WTC11 (cell line): ENCODE measurements around the gene TREH. TPM values are rescaled to one million over a fixed set of nuclear protein-coding genes. Genes with fewer than 3 reads are reported as not detected.

Source experiments
- ATAC-seq: fragments of 200-7000 bp; cut with Tn5 transposase; 2 replicates; pipeline ENCODE4 v1.10.0; 2021; ENCODE audit warnings: mild to moderate bottlenecking, moderate library complexity
- CTCF ChIA-PET: fragments of 300-600 bp; sonication (Branson Sonifier 250); formaldehyde crosslinking; loops from one replicate; lab custom pipeline; 2021; ENCODE audit warnings: antibody characterized with exemption; lab: Charles Lee
- POLR2A ChIA-PET: fragments of 350-600 bp; sonication (Branson Sonifier 250); formaldehyde crosslinking; loops from one replicate; lab custom pipeline; 2021; ENCODE audit warnings: antibody characterized with exemption; lab: Charles Lee
- DNase-seq: peaks from one replicate; pipeline ENCODE4 v3.0.0; 2021; ENCODE audit warnings: low spot score
- H3K27ac Mint-ChIP-seq: 2 replicates; pipeline ENCODE4 v1.8.0; 2021; ENCODE audit warnings: mixed read lengths
- H3K27me3 Mint-ChIP-seq: 2 replicates; pipeline ENCODE4 v1.8.0; 2021; ENCODE audit warnings: low read depth, mild to moderate bottlenecking, moderate library complexity, mixed read lengths
- H3K36me3 Mint-ChIP-seq: 2 replicates; pipeline ENCODE4 v1.8.0; 2021; ENCODE audit warnings: mixed read lengths
- H3K4me1 Mint-ChIP-seq: 2 replicates; pipeline ENCODE4 v1.8.0; 2022; ENCODE audit warnings: mixed read lengths
- H3K4me3 Mint-ChIP-seq: 2 replicates; pipeline ENCODE4 v1.8.0; 2021; ENCODE audit warnings: mild to moderate bottlenecking, moderate library complexity, mixed read lengths
- H3K9me3 Mint-ChIP-seq: 2 replicates; pipeline ENCODE4 v1.8.0; 2021; ENCODE audit warnings: mixed read lengths
- AR ChIP-seq: fragments of 250-450 bp; sonication (Bioruptor Pico); IDR thresholded peaks from 2 replicates; pipeline ENCODE4 v1.9.0; 2021; ENCODE audit warnings: mild to moderate bottlenecking
- CBFB ChIP-seq: sonication (generic); formaldehyde crosslinking; IDR thresholded peaks from 2 replicates; pipeline ENCODE4 v1.8.1; 2022; ENCODE audit warnings: mild to moderate bottlenecking, low read depth, missing genetic modification reagents
- CREM ChIP-seq: sonication (generic); formaldehyde crosslinking; IDR thresholded peaks from 2 replicates; pipeline ENCODE4 v1.8.1; 2022; ENCODE audit warnings: mild to moderate bottlenecking, missing genetic modification reagents, moderate library complexity
- ELF4 ChIP-seq: sonication (generic); formaldehyde crosslinking; IDR thresholded peaks from 2 replicates; pipeline ENCODE4 v1.8.1; 2022; ENCODE audit warnings: low read depth, mild to moderate bottlenecking, moderate library complexity, missing genetic modification reagents
- JAZF1 ChIP-seq: fragments of 250-450 bp; sonication (Bioruptor Pico); IDR thresholded peaks from 2 replicates; pipeline ENCODE4 v1.9.0; 2021; ENCODE audit warnings: moderate library complexity, mild to moderate bottlenecking, inconsistent platforms
- PRDM15 ChIP-seq: sonication (generic); formaldehyde crosslinking; IDR thresholded peaks from 2 replicates; pipeline ENCODE4 v1.8.0; 2022; ENCODE audit warnings: missing genetic modification reagents
- ZMAT4 ChIP-seq: fragments of 250-450 bp; sonication (Bioruptor Pico); IDR thresholded peaks from 2 replicates; pipeline ENCODE4 v1.9.0; 2021; ENCODE audit warnings: mild to moderate bottlenecking
- ZNF317 ChIP-seq: sonication (generic); formaldehyde crosslinking; IDR thresholded peaks from 2 replicates; pipeline ENCODE4 v1.8.1; 2023; ENCODE audit warnings: low read depth, mild to moderate bottlenecking, moderate library complexity, missing genetic modification reagents, borderline replicate concordance
- total RNA-seq: library from RNA; stranded (reverse); gene quantifications from 3 replicates; pipeline ENCODE4 v1.2.3, GENCODE V29; 2021
- TF ChIP-seq, protein P1 (sequence below): sonication (generic); formaldehyde crosslinking; IDR thresholded peaks from 2 replicates; pipeline ENCODE4 v1.8.0; 2023; ENCODE audit warnings: missing genetic modification reagents, mild to moderate bottlenecking, borderline replicate concordance
- TF ChIP-seq, protein P2 (sequence below): fragments of 250-450 bp; sonication (Bioruptor Pico); IDR thresholded peaks from 2 replicates; pipeline ENCODE4 v2.1.2; 2022; ENCODE audit warnings: mild to moderate bottlenecking, moderate library complexity
- TF ChIP-seq, protein P3 (sequence below): sonication (generic); formaldehyde crosslinking; IDR thresholded peaks from 2 replicates; pipeline ENCODE4 v1.8.0; 2023; ENCODE audit warnings: mild to moderate bottlenecking, missing genetic modification reagents

The TREH gene
- total RNA-seq, 1 experiment from 2014 or later = not detected

GRCh38 chr11:118656563-118657165 is 22.8 kb downstream of the TREH start:
- Mint-ChIP-seq H3K9me3 (no peaks in the 10 kb centered on the region), H3K4me3 (no peak overlapping the region), H3K27me3 (no peaks in the 10 kb centered on the region; the same call in 1 of the 2 replicates), H3K4me1 (peaks cover 28% of the 10 kb centered on the region), H3K27ac (no peak overlapping the region), H3K36me3 (peaks cover 21% of the 10 kb centered on the region)
- TF ChIP-seq ELF4 (CRISPR knock-in tag) = no peak
- ATAC-seq (no peak), DNase-seq (no peak)
- ChIA-PET POLR2A (interaction anchor here (0.8 to 1.3 kb wide), 2 partner anchors 22 to 24 kb away, joined by 3 to 6 read pairs; no protein-coding TSS in a partner anchor), CTCF (interaction anchor here (5.3 to 7.0 kb wide), 2 partner anchors 21 to 49 kb away, joined by 64 to 78 read pairs; partner anchors contain the start of gene PHLDB1)

GRCh38 chr11:118655486-118656190 is 23.8 kb downstream of the TREH start:
- TF ChIP-seq, protein P1, sequence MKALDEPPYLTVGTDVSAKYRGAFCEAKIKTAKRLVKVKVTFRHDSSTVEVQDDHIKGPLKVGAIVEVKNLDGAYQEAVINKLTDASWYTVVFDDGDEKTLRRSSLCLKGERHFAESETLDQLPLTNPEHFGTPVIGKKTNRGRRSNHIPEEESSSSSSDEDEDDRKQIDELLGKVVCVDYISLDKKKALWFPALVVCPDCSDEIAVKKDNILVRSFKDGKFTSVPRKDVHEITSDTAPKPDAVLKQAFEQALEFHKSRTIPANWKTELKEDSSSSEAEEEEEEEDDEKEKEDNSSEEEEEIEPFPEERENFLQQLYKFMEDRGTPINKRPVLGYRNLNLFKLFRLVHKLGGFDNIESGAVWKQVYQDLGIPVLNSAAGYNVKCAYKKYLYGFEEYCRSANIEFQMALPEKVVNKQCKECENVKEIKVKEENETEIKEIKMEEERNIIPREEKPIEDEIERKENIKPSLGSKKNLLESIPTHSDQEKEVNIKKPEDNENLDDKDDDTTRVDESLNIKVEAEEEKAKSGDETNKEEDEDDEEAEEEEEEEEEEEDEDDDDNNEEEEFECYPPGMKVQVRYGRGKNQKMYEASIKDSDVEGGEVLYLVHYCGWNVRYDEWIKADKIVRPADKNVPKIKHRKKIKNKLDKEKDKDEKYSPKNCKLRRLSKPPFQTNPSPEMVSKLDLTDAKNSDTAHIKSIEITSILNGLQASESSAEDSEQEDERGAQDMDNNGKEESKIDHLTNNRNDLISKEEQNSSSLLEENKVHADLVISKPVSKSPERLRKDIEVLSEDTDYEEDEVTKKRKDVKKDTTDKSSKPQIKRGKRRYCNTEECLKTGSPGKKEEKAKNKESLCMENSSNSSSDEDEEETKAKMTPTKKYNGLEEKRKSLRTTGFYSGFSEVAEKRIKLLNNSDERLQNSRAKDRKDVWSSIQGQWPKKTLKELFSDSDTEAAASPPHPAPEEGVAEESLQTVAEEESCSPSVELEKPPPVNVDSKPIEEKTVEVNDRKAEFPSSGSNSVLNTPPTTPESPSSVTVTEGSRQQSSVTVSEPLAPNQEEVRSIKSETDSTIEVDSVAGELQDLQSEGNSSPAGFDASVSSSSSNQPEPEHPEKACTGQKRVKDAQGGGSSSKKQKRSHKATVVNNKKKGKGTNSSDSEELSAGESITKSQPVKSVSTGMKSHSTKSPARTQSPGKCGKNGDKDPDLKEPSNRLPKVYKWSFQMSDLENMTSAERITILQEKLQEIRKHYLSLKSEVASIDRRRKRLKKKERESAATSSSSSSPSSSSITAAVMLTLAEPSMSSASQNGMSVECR (CRISPR knock-in tag) = no peak
- TF ChIP-seq CREM (CRISPR knock-in tag) (no peak), CBFB (CRISPR knock-in tag) (no peak), ZMAT4 (CRISPR knock-in tag) (no peak), PRDM15 (no peak), AR (no peak), ELF4 (CRISPR knock-in tag) (no peak), JAZF1 (CRISPR knock-in tag) (no peak), ZNF317 (CRISPR knock-in tag) (no peak)
- TF ChIP-seq, protein P2, sequence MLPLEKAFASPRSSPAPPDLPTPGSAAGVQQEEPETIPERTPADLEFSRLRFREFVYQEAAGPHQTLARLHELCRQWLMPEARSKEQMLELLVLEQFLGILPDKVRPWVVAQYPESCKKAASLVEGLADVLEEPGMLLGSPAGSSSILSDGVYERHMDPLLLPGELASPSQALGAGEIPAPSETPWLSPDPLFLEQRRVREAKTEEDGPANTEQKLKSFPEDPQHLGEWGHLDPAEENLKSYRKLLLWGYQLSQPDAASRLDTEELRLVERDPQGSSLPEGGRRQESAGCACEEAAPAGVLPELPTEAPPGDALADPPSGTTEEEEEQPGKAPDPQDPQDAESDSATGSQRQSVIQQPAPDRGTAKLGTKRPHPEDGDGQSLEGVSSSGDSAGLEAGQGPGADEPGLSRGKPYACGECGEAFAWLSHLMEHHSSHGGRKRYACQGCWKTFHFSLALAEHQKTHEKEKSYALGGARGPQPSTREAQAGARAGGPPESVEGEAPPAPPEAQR = no peak
- TF ChIP-seq, protein P3, sequence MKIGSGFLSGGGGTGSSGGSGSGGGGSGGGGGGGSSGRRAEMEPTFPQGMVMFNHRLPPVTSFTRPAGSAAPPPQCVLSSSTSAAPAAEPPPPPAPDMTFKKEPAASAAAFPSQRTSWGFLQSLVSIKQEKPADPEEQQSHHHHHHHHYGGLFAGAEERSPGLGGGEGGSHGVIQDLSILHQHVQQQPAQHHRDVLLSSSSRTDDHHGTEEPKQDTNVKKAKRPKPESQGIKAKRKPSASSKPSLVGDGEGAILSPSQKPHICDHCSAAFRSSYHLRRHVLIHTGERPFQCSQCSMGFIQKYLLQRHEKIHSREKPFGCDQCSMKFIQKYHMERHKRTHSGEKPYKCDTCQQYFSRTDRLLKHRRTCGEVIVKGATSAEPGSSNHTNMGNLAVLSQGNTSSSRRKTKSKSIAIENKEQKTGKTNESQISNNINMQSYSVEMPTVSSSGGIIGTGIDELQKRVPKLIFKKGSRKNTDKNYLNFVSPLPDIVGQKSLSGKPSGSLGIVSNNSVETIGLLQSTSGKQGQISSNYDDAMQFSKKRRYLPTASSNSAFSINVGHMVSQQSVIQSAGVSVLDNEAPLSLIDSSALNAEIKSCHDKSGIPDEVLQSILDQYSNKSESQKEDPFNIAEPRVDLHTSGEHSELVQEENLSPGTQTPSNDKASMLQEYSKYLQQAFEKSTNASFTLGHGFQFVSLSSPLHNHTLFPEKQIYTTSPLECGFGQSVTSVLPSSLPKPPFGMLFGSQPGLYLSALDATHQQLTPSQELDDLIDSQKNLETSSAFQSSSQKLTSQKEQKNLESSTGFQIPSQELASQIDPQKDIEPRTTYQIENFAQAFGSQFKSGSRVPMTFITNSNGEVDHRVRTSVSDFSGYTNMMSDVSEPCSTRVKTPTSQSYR (CRISPR knock-in tag) = no peak
- Mint-ChIP-seq H3K9me3 (no peaks in the 10 kb centered on the region), H3K27me3 (no peaks in the 10 kb centered on the region; the same call in 1 of the 2 replicates), H3K27ac (no peak overlapping the region), H3K4me1 (peaks cover 28% of the 10 kb centered on the region), H3K4me3 (no peak overlapping the region), H3K36me3 (peaks cover 27% of the 10 kb centered on the region)
- no peak for ATAC-seq
- ChIA-PET POLR2A (no interaction called here), CTCF (interaction anchor here (7.0 kb wide), 1 partner anchor 20 kb away, joined by 78 read pairs; no protein-coding TSS in a partner anchor)
- no peak for DNase-seq
